Mesenchymal stem cell (in vitro differentiated cells and primary cell): ENCODE data around the gene RAB4B.

ENCODE experiments used
- DNase-seq: peaks from one replicate; pipeline ENCODE4 v3.0.0-alpha.2; 2013
- H2AFZ ChIP-seq: one replicate; pipeline ENCODE4 v1.6.1; 2013; ENCODE audit warnings: low read depth, mild to moderate bottlenecking, control low read depth, inconsistent platforms, low read length, moderate library complexity
- H2AK5ac ChIP-seq: 2 replicates; pipeline ENCODE4 v1.6.1; 2013; ENCODE audit warnings: low read length, moderate library complexity, mild to moderate bottlenecking, inconsistent platforms; ENCODE audit not compliant: severe bottlenecking
- H2BK120ac ChIP-seq: one replicate; pipeline ENCODE4 v1.6.1; 2013; ENCODE audit warnings: low read depth, mild to moderate bottlenecking, inconsistent platforms, low read length, moderate library complexity
- H2BK12ac ChIP-seq, 2 experiments: one replicate each; pipeline ENCODE4 v1.6.1; 2013; ENCODE audit warnings: inconsistent platforms in 2 of 2, low read length in 2 of 2, mild to moderate bottlenecking in 2 of 2, moderate library complexity in 2 of 2, control low read depth in 1 of 2
- H2BK15ac ChIP-seq: one replicate; pipeline ENCODE4 v1.6.1; 2013; ENCODE audit warnings: mild to moderate bottlenecking, low read depth, inconsistent platforms; ENCODE audit not compliant: poor library complexity, severe bottlenecking
- H2BK5ac ChIP-seq: 2 replicates; pipeline ENCODE4 v1.6.1; 2013; ENCODE audit warnings: low read depth, mild to moderate bottlenecking, low read length, control low read depth, inconsistent platforms; ENCODE audit not compliant: poor library complexity, severe bottlenecking
- H3K14ac ChIP-seq, 2 experiments: one replicate each; pipeline ENCODE4 v1.6.1; 2013; ENCODE audit warnings: inconsistent platforms in 2 of 2, low read length in 2 of 2, control low read depth in 1 of 2, mild to moderate bottlenecking in 1 of 2, moderate library complexity in 1 of 2
- H3K18ac ChIP-seq, 2 experiments: one replicate each; pipeline ENCODE4 v1.6.1; 2013; ENCODE audit warnings: inconsistent platforms in 2 of 2, low read length in 2 of 2, control low read depth in 1 of 2, low read depth in 1 of 2, mild to moderate bottlenecking in 1 of 2
- H3K23ac ChIP-seq, 2 experiments: one replicate each; pipeline ENCODE4 v1.6.1; 2013; ENCODE audit warnings: inconsistent platforms in 2 of 2, low read length in 2 of 2, mild to moderate bottlenecking in 2 of 2, moderate library complexity in 2 of 2, control low read depth in 1 of 2
- H3K27ac ChIP-seq: 2 replicates; pipeline ENCODE4 v1.5.1; 2013; ENCODE audit warnings: mild to moderate bottlenecking, moderate library complexity, low read length, control low read depth, inconsistent platforms; ENCODE audit not compliant: poor library complexity, severe bottlenecking
- H3K27me3 ChIP-seq, 2 experiments: 2 replicates each; pipeline versions ENCODE4 v1.6.1 to v1.7.0; 2013; ENCODE audit warnings: low read length in 2 of 2, mild to moderate bottlenecking in 2 of 2, moderate library complexity in 2 of 2, control low read depth in 1 of 2, inconsistent platforms in 1 of 2; ENCODE audit not compliant: control insufficient read depth in 1 of 2, insufficient read depth in 1 of 2
- H3K36me3 ChIP-seq, 2 experiments: 2 replicates each; pipeline versions ENCODE4 v1.6.1 to v1.7.0; 2013; ENCODE audit warnings: low read length in 2 of 2, control low read depth in 1 of 2, inconsistent platforms in 1 of 2, low read depth in 1 of 2, mild to moderate bottlenecking in 1 of 2; ENCODE audit not compliant: insufficient read depth in 2 of 2, control insufficient read depth in 1 of 2
- H3K4ac ChIP-seq, 2 experiments: one replicate each; pipeline ENCODE4 v1.6.1; 2013; ENCODE audit warnings: inconsistent platforms in 2 of 2, low read length in 2 of 2, mild to moderate bottlenecking in 2 of 2, moderate library complexity in 2 of 2, control low read depth in 1 of 2, low read depth in 1 of 2
- H3K4me1 ChIP-seq: 2 replicates; pipeline ENCODE4 v1.6.1; 2013; ENCODE audit warnings: low read depth, low read length, control low read depth; ENCODE audit not compliant: control insufficient read depth, insufficient read depth
- H3K4me2 ChIP-seq: 2 replicates; pipeline ENCODE4 v1.6.1; 2013; ENCODE audit warnings: low read length, mild to moderate bottlenecking, inconsistent platforms; ENCODE audit not compliant: poor library complexity, severe bottlenecking
- H3K4me3 ChIP-seq, 2 experiments: 2 replicates each; pipeline versions ENCODE4 v1.5.1 to v1.7.0; 2013; ENCODE audit warnings: low read length in 2 of 2, mild to moderate bottlenecking in 2 of 2, control low read depth in 1 of 2, low read depth in 1 of 2; ENCODE audit not compliant: insufficient read depth in 1 of 2
- H3K79me1 ChIP-seq: replicated peaks from 2 replicates; pipeline ENCODE4 v1.6.1; 2013; ENCODE audit warnings: mild to moderate bottlenecking, control low read depth, low read length, inconsistent platforms; ENCODE audit not compliant: poor library complexity, severe bottlenecking
- H3K9ac ChIP-seq: 2 replicates; pipeline ENCODE4 v1.7.0; 2013; ENCODE audit warnings: mild to moderate bottlenecking, low read length, moderate library complexity
- H3K9me3 ChIP-seq: 2 replicates; pipeline ENCODE4 v1.7.0; 2013; ENCODE audit warnings: mild to moderate bottlenecking, low read length; ENCODE audit not compliant: control insufficient read depth
- H4K8ac ChIP-seq: one replicate; pipeline ENCODE4 v1.6.1; 2013; ENCODE audit warnings: inconsistent platforms, mild to moderate bottlenecking, low read length, moderate library complexity
- H4K91ac ChIP-seq: one replicate; pipeline ENCODE4 v1.6.1; 2013; ENCODE audit warnings: mild to moderate bottlenecking, low read length, inconsistent platforms
- WGBS: methylation state at CpG from one replicate; pipeline ENCODE4 v1.1.7; 2013; ENCODE audit warnings: mixed read lengths; 5-methylcytosine and 5-hydroxymethylcytosine counted together

The RAB4B gene

GRCh38 chr19:40742886-40743285 lies 35.2 kb upstream of the RAB4B start:
- Histone ChIP-seq H3K79me1 (peaks cover 6% of the 10 kb centered on the region), H2AFZ (no peak overlapping the region), H3K4me1 (peaks cover 19% of the 10 kb centered on the region), H3K9me3 (no peaks in the 10 kb centered on the region), H4K8ac (no peak overlapping the region), H3K4ac (no peak overlapping the region), H2AK5ac (no peak overlapping the region), H3K23ac (no peak overlapping the region), H3K27ac (no peak overlapping the region), H4K91ac (no peak overlapping the region), H2BK5ac (no peak overlapping the region), H3K14ac (no peak overlapping the region), H3K36me3 (peaks cover 30 to 38% of the 10 kb centered on the region in 2 experiments), H2BK12ac (no peak overlapping the region), H3K4me3 (no peak overlapping the region), H2BK15ac (no peak overlapping the region), H3K27me3 (no peaks in the 10 kb centered on the region), H3K9ac (no peak overlapping the region), H2BK120ac (no peak overlapping the region), H3K18ac (no peak overlapping the region), H3K4me2 (no peak overlapping the region)
- no peak for DNase-seq
- 96% methylated on average over 12 of the region's 12 CpGs for WGBS

GRCh38 chr19:40743926-40744325 lies 34.1 kb upstream of the RAB4B start:
- 94% methylated on average over 10 of the region's 10 CpGs for WGBS
- no peak overlapping the region for H3K14ac ChIP-seq
- peaks cover 13% of the 10 kb centered on the region for H3K79me1 ChIP-seq

GRCh38 chr19:40744554-40745401 lies 33.3 kb upstream of the RAB4B start:
- DNase-seq = peak; percentile 47
- Histone ChIP-seq H3K4me2 (no peak overlapping the region), H3K36me3 (peaks cover 15 to 28% of the 10 kb centered on the region in 2 experiments), H2AK5ac (peak overlapping the region; percentile 78), H3K9me3 (no peaks in the 10 kb centered on the region), H4K91ac (peak overlapping the region; percentile 94), H4K8ac (peak overlapping the region; percentile 90), H3K4me1 (peaks cover 31% of the 10 kb centered on the region), H3K9ac (peak overlapping the region; percentile 36), H2BK15ac (peak overlapping the region; percentile 90), H2BK12ac (peak overlapping the region; percentile 82 to 88), H2BK5ac (no peak overlapping the region), H3K27me3 (no peaks in the 10 kb centered on the region), H2BK120ac (peak overlapping the region; percentile 61), H3K27ac (peak overlapping the region; percentile 89), H3K18ac (peak overlapping the region; percentile 37 to 95), H3K79me1 (peaks cover 20% of the 10 kb centered on the region), H3K14ac (peak overlapping the region in 1 of 2 experiments; percentile 12), H3K4me3 (no peak overlapping the region), H2AFZ (no peak overlapping the region), H3K4ac (peak overlapping the region; percentile 69 to 80), H3K23ac (no peak overlapping the region)
- 76% methylated on average over 14 of the region's 17 CpGs for WGBS

More at GRCh38 chr19:40743926-40744325, 34.1 kb upstream of the RAB4B start:
- Histone ChIP-seq H3K23ac (no peak overlapping the region), H2BK120ac (no peak overlapping the region), H2AK5ac (peak overlapping the region; percentile 71), H3K18ac (peak overlapping the region; percentile 5 to 37), H4K91ac (peak overlapping the region; percentile 57), H3K36me3 (peaks cover 23 to 36% of the 10 kb centered on the region in 2 experiments), H2BK15ac (no peak overlapping the region), H3K27me3 (no peaks in the 10 kb centered on the region), H3K27ac (no peak overlapping the region), H3K4me2 (no peak overlapping the region), H3K9ac (no peak overlapping the region), H2BK5ac (no peak overlapping the region), H3K4me1 (peaks cover 23% of the 10 kb centered on the region), H3K4me3 (no peak overlapping the region), H2BK12ac (peak overlapping the region; percentile 61 to 80), H3K4ac (peak overlapping the region in 1 of 2 experiments; percentile 20), H2AFZ (no peak overlapping the region), H3K9me3 (no peaks in the 10 kb centered on the region), H4K8ac (no peak overlapping the region)
- no peak for DNase-seq

GRCh38 chr19:40745402-40745780 lies 32.7 kb upstream of the RAB4B start:
- Histone ChIP-seq H4K8ac (peak overlapping the region; percentile 90), H3K36me3 (peaks cover 12 to 22% of the 10 kb centered on the region in 2 experiments), H3K23ac (no peak overlapping the region), H3K18ac (peak overlapping the region; percentile 34 to 95), H3K4me1 (peaks cover 35% of the 10 kb centered on the region), H3K4me3 (no peak overlapping the region), H2BK120ac (peak overlapping the region; percentile 61), H3K9me3 (no peaks in the 10 kb centered on the region), H2BK15ac (peak overlapping the region; percentile 60), H3K4ac (peak overlapping the region; percentile 69 to 80), H3K4me2 (no peak overlapping the region), H3K9ac (peak overlapping the region; percentile 36), H3K14ac (no peak overlapping the region), H2BK12ac (peak overlapping the region; percentile 82 to 88), H4K91ac (peak overlapping the region; percentile 94), H3K27me3 (no peaks in the 10 kb centered on the region), H3K79me1 (peaks cover 24% of the 10 kb centered on the region), H2AK5ac (peak overlapping the region; percentile 78), H2AFZ (no peak overlapping the region), H2BK5ac (no peak overlapping the region), H3K27ac (peak overlapping the region; percentile 89)
- DNase-seq = peak; percentile 64
- 56% methylated on average over 6 of the region's 7 CpGs for WGBS
